ENCODE results near the gene PPP3R1.
"Not testable (repeated sequence)": the region's sequence is repeated elsewhere in the genome, so short reads cannot be mapped to it uniquely, and the experiment has no call there.

Gene PPP3R1

GRCh38 chr2:68185541-68186164 is 66.7 kb downstream of the PPP3R1 start:
- no peak for FAIRE-seq

GRCh38 chr2:68182902-68183301 is 69.4 kb downstream of the PPP3R1 start:
- no peak for FAIRE-seq

- FAIRE-seq = no peak
Observed at GRCh38 chr2:68178954-68179627, 73.2 kb downstream of the PPP3R1 start.

- no peak for FAIRE-seq
Observed at GRCh38 chr2:68178432-68178831, 73.9 kb downstream of the PPP3R1 start.

GRCh38 chr2:68177541-68177940 is 74.8 kb downstream of the PPP3R1 start:
- FAIRE-seq = no peak

GRCh38 chr2:68176657-68177056 is 75.7 kb downstream of the PPP3R1 start:
- FAIRE-seq = no peak

GRCh38 chr2:68175210-68175609 is 77.1 kb downstream of the PPP3R1 start:
- not testable (repeated sequence) for FAIRE-seq

- FAIRE-seq = no peak
Observed at GRCh38 chr2:68172990-68173700, 79.2 kb downstream of the PPP3R1 start.

GRCh38 chr2:68172521-68172920 is 79.8 kb downstream of the PPP3R1 start:
- FAIRE-seq = no peak

GRCh38 chr2:68171684-68172083 is 80.6 kb downstream of the PPP3R1 start:
- no peak for FAIRE-seq

GRCh38 chr2:68171146-68171545 is 81.2 kb downstream of the PPP3R1 start:
- FAIRE-seq = no peak

GRCh38 chr2:68169308-68169707 is 83.0 kb downstream of the PPP3R1 start:
- FAIRE-seq = no peak

GRCh38 chr2:68167186-68167585 is 85.1 kb downstream of the PPP3R1 start:
- FAIRE-seq = no peak

GRCh38 chr2:68163641-68164040 is 88.7 kb downstream of the PPP3R1 start:
- no peak for FAIRE-seq

GRCh38 chr2:68158134-68158447 is 94.2 kb downstream of the PPP3R1 start:
- no peak for FAIRE-seq

- no peak for FAIRE-seq
Observed at GRCh38 chr2:68157402-68158133, 94.8 kb downstream of the PPP3R1 start, which contains the start of gene PNO1. Gene PNO1 (plus strand): TSS chr2:68157888. CDS start chr2:68157935, 47 bp downstream.

GRCh38 chr2:68157002-68157401 is 95.3 kb downstream of the PPP3R1 start:
- no peak for FAIRE-seq

GRCh38 chr2:68156419-68156818 is 95.9 kb downstream of the PPP3R1 start:
- FAIRE-seq = no peak

GRCh38 chr2:68155618-68156017 is 96.7 kb downstream of the PPP3R1 start:
- no peak for FAIRE-seq

GRCh38 chr2:68152681-68153347 is 99.5 kb downstream of the PPP3R1 start:
- no peak for FAIRE-seq

- no peak for FAIRE-seq
Observed at GRCh38 chr2:68151037-68151436, 101.3 kb downstream of the PPP3R1 start.

- FAIRE-seq = no peak
Observed at GRCh38 chr2:68141875-68142274, 110.5 kb downstream of the PPP3R1 start.
